ENCODE data around the gene CAPN9.

The CAPN9 gene

GRCh38 chr1:230770317-230770716, 23.1 kb downstream of the CAPN9 start:
- H3K36me3 ChIP-seq (ENCODE audit: control insufficient read depth, insufficient read depth, low read length), result no peaks in the 10 kb centered on the region
- no peak overlapping the region for H3K4me3 ChIP-seq (ENCODE audit: insufficient read depth, low read depth, low read length)
- H3K27ac ChIP-seq (ENCODE audit: insufficient read depth, low read depth, low read length, poor library complexity, severe bottlenecking), result no peak overlapping the region
- H3K9me3 ChIP-seq (ENCODE audit: control insufficient read depth, low read length), result no peaks in the 10 kb centered on the region
- 92 to 100% methylated on average over 1 of the region's 1 CpG for WGBS, 2 experiments
- no peaks in the 10 kb centered on the region for H3K27me3 ChIP-seq (ENCODE audit: control insufficient read depth, insufficient read depth, low read length, poor library complexity, severe bottlenecking)
- H3K4me1 ChIP-seq (ENCODE audit: control insufficient read depth, insufficient read depth, low read length), result no peaks in the 10 kb centered on the region

DNA sequence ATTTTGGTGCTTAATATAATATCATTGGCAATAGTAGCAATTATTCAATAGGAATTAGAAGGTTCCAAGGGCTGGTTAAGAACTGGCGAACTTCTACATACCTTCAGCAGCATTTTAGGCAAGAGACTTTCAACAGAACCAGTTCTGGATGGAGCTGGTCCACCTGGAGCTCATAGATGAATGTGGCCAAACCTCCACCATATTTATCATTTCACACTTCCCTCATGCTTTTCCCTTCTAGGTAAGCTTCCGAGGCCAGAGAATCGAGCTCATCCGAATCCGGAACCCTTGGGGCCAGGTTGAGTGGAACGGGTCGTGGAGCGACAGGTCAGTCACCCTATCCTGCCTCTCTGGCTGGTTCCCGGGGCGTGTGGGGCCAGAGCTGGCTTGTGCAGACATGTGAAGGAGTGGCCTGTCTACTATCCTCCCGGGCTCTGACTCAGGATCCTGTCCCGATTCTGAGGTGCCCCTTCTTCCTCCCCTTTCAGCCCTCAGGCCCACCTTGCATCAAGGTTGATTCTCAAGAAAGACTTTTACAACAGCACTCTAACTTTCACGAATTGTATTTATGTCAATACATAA, 24.7 kb downstream of the CAPN9 start:
- Histone ChIP-seq H3K27me3 (ENCODE audit: control insufficient read depth, insufficient read depth, low read length, poor library complexity, severe bottlenecking) (no peaks in the 10 kb centered on the region), H3K36me3 (ENCODE audit: control insufficient read depth, insufficient read depth, low read length) (no peaks in the 10 kb centered on the region), H3K27ac (ENCODE audit: insufficient read depth, low read depth, low read length, poor library complexity, severe bottlenecking) (no peak overlapping the region), H3K4me1 (ENCODE audit: control insufficient read depth, insufficient read depth, low read length) (no peaks in the 10 kb centered on the region), H3K9me3 (ENCODE audit: control insufficient read depth, low read length) (no peaks in the 10 kb centered on the region), H3K4me3 (ENCODE audit: insufficient read depth, low read depth, low read length) (no peak overlapping the region)
- 92 to 93% methylated on average over 13 of the region's 13 CpGs for WGBS, 2 experiments

DNA sequence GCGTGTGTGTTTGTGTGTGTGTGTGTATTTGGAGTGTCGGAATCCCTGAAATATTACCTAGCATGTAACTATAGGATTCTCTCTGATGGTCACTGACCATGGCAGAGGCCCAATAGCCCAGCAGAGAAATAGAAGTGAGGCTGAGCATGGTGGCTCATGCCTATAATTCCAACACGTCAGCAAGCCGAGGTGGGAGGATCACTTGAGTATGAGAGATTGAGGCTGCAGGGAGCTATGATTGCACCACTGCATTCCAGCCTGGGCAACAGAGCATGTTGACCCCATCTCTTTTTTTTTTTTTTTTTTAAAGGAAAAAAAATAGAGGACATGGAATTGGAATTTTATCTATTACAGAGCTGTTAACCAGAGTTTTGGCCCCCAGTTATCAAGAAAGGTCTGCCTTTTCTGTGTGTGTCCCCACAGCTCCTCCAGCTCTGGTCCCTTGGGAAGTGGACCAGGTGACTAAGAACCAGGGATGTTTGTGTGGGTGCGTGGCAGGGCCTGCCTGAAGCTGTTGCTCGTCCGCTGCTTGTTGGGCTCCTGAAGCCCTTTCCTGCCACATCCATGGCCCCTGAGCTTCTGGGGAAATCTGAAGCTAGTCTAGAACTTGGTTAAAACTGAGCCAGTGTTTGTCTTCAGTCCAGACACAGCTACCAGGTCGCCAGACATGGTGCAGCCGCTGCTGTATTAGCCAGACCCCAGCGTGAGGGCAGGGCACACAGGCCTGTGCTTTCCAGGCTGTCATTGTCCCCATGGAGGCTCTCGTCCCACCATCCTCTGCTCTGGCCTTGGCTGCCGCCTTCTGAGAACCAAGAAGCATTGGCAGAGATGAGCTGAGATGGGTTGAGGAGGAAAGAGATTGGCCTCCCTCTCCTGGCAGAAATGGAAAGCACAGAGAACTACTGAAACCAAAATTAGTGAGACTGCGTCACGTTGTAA, 25.5 kb downstream of the CAPN9 start:
- Histone ChIP-seq H3K9me3 (ENCODE audit: control insufficient read depth, low read length) (no peaks in the 10 kb centered on the region), H3K4me3 (ENCODE audit: insufficient read depth, low read depth, low read length) (no peak overlapping the region), H3K27me3 (ENCODE audit: control insufficient read depth, insufficient read depth, low read length, poor library complexity, severe bottlenecking) (no peaks in the 10 kb centered on the region), H3K36me3 (ENCODE audit: control insufficient read depth, insufficient read depth, low read length) (no peaks in the 10 kb centered on the region), H3K4me1 (ENCODE audit: control insufficient read depth, insufficient read depth, low read length) (no peaks in the 10 kb centered on the region), H3K27ac (ENCODE audit: insufficient read depth, low read depth, low read length, poor library complexity, severe bottlenecking) (no peak overlapping the region)
- 83 to 85% methylated on average over 14 of the region's 14 CpGs for WGBS, 2 experiments

DNA sequence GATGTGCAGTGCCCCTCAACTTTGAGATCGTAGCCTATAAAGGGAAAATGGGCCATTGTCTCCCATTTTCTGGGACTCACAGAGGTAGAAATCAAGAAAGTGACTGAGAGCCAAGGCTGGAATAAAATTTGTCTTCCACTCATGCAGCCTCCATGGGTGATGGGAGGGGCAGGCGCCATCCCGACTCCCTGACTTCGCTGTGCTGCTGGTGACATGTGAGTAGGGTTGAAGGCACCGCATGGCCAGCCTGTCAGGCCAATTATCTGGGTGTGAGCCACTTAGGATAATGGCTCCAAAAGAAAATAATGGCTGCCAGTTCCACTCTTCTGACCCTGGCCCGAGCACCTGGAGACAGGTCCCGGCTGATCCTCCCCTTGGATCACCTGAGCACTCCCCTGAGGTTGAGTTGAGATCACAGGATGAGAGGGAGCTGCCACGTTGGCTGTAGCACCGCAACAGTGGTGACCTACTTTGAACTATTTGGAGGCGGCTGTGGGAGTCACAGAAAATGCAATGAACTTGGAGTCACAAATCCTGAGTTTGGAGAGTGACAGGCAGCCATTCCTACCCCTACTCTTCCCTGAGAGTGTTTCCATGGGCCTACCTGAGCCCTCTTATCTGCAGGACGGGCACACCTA, 26.3 kb downstream of the CAPN9 start:
- Histone ChIP-seq H3K4me1 (ENCODE audit: control insufficient read depth, insufficient read depth, low read length) (no peaks in the 10 kb centered on the region), H3K9me3 (ENCODE audit: control insufficient read depth, low read length) (no peaks in the 10 kb centered on the region), H3K27ac (ENCODE audit: insufficient read depth, low read depth, low read length, poor library complexity, severe bottlenecking) (no peak overlapping the region), H3K36me3 (ENCODE audit: control insufficient read depth, insufficient read depth, low read length) (no peaks in the 10 kb centered on the region), H3K4me3 (ENCODE audit: insufficient read depth, low read depth, low read length) (no peak overlapping the region), H3K27me3 (ENCODE audit: control insufficient read depth, insufficient read depth, low read length, poor library complexity, severe bottlenecking) (no peaks in the 10 kb centered on the region)
- WGBS, 2 experiments, result 91 to 94% methylated on average over 11 of the region's 11 CpGs

DNA sequence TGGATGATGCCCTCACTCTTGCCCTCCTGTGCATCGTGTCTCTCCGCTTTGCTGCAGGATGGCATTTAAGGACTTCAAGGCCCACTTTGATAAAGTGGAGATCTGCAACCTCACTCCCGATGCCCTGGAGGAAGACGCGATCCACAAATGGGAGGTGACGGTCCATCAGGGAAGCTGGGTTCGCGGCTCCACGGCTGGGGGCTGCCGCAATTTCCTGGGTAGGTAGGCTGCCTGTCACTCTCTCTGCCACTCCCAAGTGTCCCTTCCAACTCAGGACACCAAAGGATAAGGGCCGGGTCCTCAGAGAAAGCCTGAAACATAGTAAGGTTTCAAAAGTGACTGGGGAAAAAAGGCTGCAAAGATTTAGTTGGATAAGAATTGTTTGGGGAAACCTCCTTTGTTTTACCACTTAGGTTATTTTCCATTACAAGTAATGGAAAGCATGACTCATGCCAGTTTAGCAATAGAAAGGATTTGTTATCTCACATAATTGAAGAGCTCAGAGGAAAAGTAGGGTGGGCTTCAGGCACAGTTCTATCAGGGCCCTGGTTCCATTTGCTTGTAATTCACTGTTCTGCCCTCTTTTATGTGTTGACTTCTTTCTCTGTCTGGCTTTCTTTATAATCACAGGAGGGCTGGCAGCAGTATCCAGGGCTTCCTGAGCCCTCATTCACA, 31.9 kb downstream of the CAPN9 start:
- no peak overlapping the region for H3K27ac ChIP-seq (ENCODE audit: insufficient read depth, low read depth, low read length, poor library complexity, severe bottlenecking)
- H3K36me3 ChIP-seq (ENCODE audit: control insufficient read depth, insufficient read depth, low read length), result no peaks in the 10 kb centered on the region
- no peaks in the 10 kb centered on the region for H3K27me3 ChIP-seq (ENCODE audit: control insufficient read depth, insufficient read depth, low read length, poor library complexity, severe bottlenecking)
- H3K9me3 ChIP-seq (ENCODE audit: control insufficient read depth, low read length), result no peaks in the 10 kb centered on the region
- no peaks in the 10 kb centered on the region for H3K4me1 ChIP-seq (ENCODE audit: control insufficient read depth, insufficient read depth, low read length)
- no peak overlapping the region for H3K4me3 ChIP-seq (ENCODE audit: insufficient read depth, low read depth, low read length)
- WGBS, 2 experiments, result 80 to 85% methylated on average over 11 of the region's 11 CpGs

DNA sequence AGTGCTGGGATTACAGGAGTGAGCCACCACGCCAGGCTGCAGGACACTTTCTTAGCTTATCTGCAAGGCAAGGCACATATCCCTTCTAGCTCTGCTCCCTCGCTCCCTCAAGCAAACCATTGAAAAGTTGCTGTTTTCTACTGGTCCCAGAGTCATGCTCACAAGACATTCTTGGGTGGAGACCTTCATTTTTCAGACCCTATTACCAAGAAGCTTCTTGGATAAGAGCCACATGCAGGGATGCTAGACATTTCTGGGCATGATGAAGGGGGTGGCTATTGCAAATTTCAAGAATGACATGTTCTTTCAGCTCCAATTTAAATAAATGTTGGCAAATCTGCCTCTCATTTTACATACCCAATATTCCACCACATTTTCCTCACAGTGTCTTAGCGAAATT, 33.9 kb downstream of the CAPN9 start:
- WGBS, 2 experiments, result 91 to 95% methylated on average over 3 of the region's 3 CpGs
- Histone ChIP-seq H3K27ac (ENCODE audit: insufficient read depth, low read depth, low read length, poor library complexity, severe bottlenecking) (no peak overlapping the region), H3K4me3 (ENCODE audit: insufficient read depth, low read depth, low read length) (no peak overlapping the region), H3K36me3 (ENCODE audit: control insufficient read depth, insufficient read depth, low read length) (no peaks in the 10 kb centered on the region), H3K4me1 (ENCODE audit: control insufficient read depth, insufficient read depth, low read length) (peaks cover 8% of the 10 kb centered on the region), H3K27me3 (ENCODE audit: control insufficient read depth, insufficient read depth, low read length, poor library complexity, severe bottlenecking) (no peaks in the 10 kb centered on the region), H3K9me3 (ENCODE audit: control insufficient read depth, low read length) (no peaks in the 10 kb centered on the region)

DNA sequence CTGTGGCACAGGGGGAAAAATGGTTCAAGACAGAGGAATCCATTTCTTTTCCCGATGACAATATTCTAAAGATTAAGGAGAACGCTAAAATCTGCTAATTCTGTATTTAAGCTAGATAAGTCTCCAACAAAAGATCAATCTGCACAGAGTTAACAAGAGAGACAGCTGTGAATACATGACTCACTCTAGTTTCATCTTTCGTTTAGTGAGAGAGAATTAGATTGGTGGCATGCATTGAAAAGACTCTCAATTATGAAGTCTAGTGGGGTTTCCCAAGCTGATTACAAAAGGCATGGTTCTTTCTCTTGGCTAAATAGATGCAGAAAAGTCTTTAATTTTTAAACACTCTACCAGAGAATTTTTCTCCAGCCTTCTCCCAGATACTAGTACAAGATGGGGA, 34.4 kb downstream of the CAPN9 start:
- Histone ChIP-seq H3K9me3 (ENCODE audit: control insufficient read depth, low read length) (no peaks in the 10 kb centered on the region), H3K27me3 (ENCODE audit: control insufficient read depth, insufficient read depth, low read length, poor library complexity, severe bottlenecking) (no peaks in the 10 kb centered on the region), H3K4me1 (ENCODE audit: control insufficient read depth, insufficient read depth, low read length) (peaks cover 10% of the 10 kb centered on the region), H3K36me3 (ENCODE audit: control insufficient read depth, insufficient read depth, low read length) (no peaks in the 10 kb centered on the region), H3K27ac (ENCODE audit: insufficient read depth, low read depth, low read length, poor library complexity, severe bottlenecking) (no peak overlapping the region), H3K4me3 (ENCODE audit: insufficient read depth, low read depth, low read length) (no peak overlapping the region)
- 86 to 94% methylated on average over 3 of the region's 3 CpGs for WGBS, 2 experiments

GRCh38 chr1:230784163-230784562, 37.0 kb downstream of the CAPN9 start:
- 37 to 47% methylated on average over 2 of the region's 2 CpGs for WGBS, 2 experiments
- Histone ChIP-seq H3K4me1 (ENCODE audit: control insufficient read depth, insufficient read depth, low read length) (peaks cover 10% of the 10 kb centered on the region), H3K27ac (ENCODE audit: insufficient read depth, low read depth, low read length, poor library complexity, severe bottlenecking) (no peak overlapping the region), H3K9me3 (ENCODE audit: control insufficient read depth, low read length) (no peaks in the 10 kb centered on the region), H3K27me3 (ENCODE audit: control insufficient read depth, insufficient read depth, low read length, poor library complexity, severe bottlenecking) (no peaks in the 10 kb centered on the region), H3K4me3 (ENCODE audit: insufficient read depth, low read depth, low read length) (no peak overlapping the region), H3K36me3 (ENCODE audit: control insufficient read depth, insufficient read depth, low read length) (no peaks in the 10 kb centered on the region)

- H3K4me3 ChIP-seq (ENCODE audit: insufficient read depth, low read depth, low read length), result no peak overlapping the region
- no peaks in the 10 kb centered on the region for H3K27me3 ChIP-seq (ENCODE audit: control insufficient read depth, insufficient read depth, low read length, poor library complexity, severe bottlenecking)
- peak overlapping the region; percentile 78 for H3K27ac ChIP-seq (ENCODE audit: insufficient read depth, low read depth, low read length, poor library complexity, severe bottlenecking)
- 18 to 31% methylated on average over 1 of the region's 2 CpGs for WGBS, 2 experiments
- H3K36me3 ChIP-seq (ENCODE audit: control insufficient read depth, insufficient read depth, low read length), result no peaks in the 10 kb centered on the region
- peaks cover 10% of the 10 kb centered on the region for H3K4me1 ChIP-seq (ENCODE audit: control insufficient read depth, insufficient read depth, low read length)
- H3K9me3 ChIP-seq (ENCODE audit: control insufficient read depth, low read length), result no peaks in the 10 kb centered on the region
Observed at GRCh38 chr1:230785636-230786384, 38.6 kb downstream of the CAPN9 start.
